Adrenal gland (tissue), 12 donors: ENCODE measurements around the gene MGMT. TPM values are rescaled to one million over a fixed set of nuclear protein-coding genes. Genes with fewer than 3 reads are reported as not detected.

Experiments
- DNase-seq, 7 donors: peaks; one replicate each; pipeline ENCODE4 v3.0.0-alpha.2; 2019 to 2020
- H3K27ac ChIP-seq, 5 donors: fragments of 200-600 bp; sonication (generic) in 4 of 5; 1 replicate in 3 of 5; 2 replicates in 2 of 5; pipeline versions ENCODE4 v1.5.1 to v1.8.0; 2016 to 2020; ENCODE audit warnings: mild to moderate bottlenecking in 1 of 5
- H3K27me3 ChIP-seq: fragments of 200-600 bp; 2 replicates; pipeline ENCODE4 v1.8.0; 2021
- H3K36me3 ChIP-seq, 2 donors: fragments of 200-600 bp; replicated peaks in 1 of 2; 1 replicate in 1 of 2; 2 replicates in 1 of 2; pipeline versions ENCODE4 v1.5.1 to v1.8.0; 2018 to 2022
- H3K4me1 ChIP-seq, 2 donors: fragments of 200-600 bp; replicated peaks in 1 of 2; 1 replicate in 1 of 2; 2 replicates in 1 of 2; pipeline versions ENCODE4 v1.5.1 to v1.8.0; 2018 to 2021
- H3K4me3 ChIP-seq, 4 donors: fragments of 200-600 bp; sonication (generic) in 3 of 4; one replicate each; pipeline ENCODE4 v1.5.1; 2016 to 2018
- H3K9me3 ChIP-seq, 3 donors: fragments of 200-600 bp; sonication (generic) in 1 of 3; replicated peaks in 1 of 3; 1 replicate in 2 of 3; 2 replicates in 1 of 3; pipeline versions ENCODE4 v1.5.1 to v1.8.0; 2016 to 2021
- POLR2A ChIP-seq, 2 donors: fragments of 450-650 bp; IDR thresholded peaks; one replicate each; pipeline ENCODE4 v1.6.1; 2017; ENCODE audit warnings: antibody characterized with exemption in 2 of 2, mild to moderate bottlenecking in 2 of 2, moderate library complexity in 1 of 2
- WGBS, 4 donors: extraction: QIAGEN DNeasy Blood & Tissue Kit in 2 of 4; methylation state at CpG; one replicate each; pipeline versions ENCODE4 v1.1.5 to v1.1.7; 2013 to 2017; 5-methylcytosine and 5-hydroxymethylcytosine counted together
- intact Hi-C, 2 donors: fragments of 100-400 bp; cut with DNase I; formaldehyde crosslinking; loops; one replicate each; pipeline versions ENCODE4 v1.14.1 to v1.15.0; 2022 to 2023
- polyA plus RNA-seq, 3 donors: library from polyadenylated mRNA; stranded (reverse); fragments of 200-250 nt in 2 of 3; fragments of 350-450 nt in 1 of 3; fragmentation: Illumina TruSeq in 1 of 3; extraction: RNeasy Lipid Tissue Mini Kit (QIAGEN cat#74804) in 1 of 3; gene quantifications; one replicate each; pipeline ENCODE4 v1.2.3, GENCODE V29; 2013 to 2014
- total RNA-seq, 9 donors: library from RNA; depleted of rRNA in 4 of 9; stranded (reverse); fragments of >200 nt in 4 of 9; fragments of 120-200 nt in 1 of 9; fragmentation: NEBNext Ultra II Directional in 1 of 9; extraction: Animal tissue kit (Norgen Biotek cat#: 25700) in 1 of 9; gene quantifications; one replicate each; pipeline versions ENCODE4 v1.1.0 to v1.2.4, GENCODE V29; 2013 to 2023
- TF ChIP-seq, protein P1 (sequence below), 6 experiments: fragments of 450-650 bp in 4 of 6; fragments of 200-600 bp in 2 of 6; sonication (generic) in 1 of 6; IDR thresholded peaks; 1 replicate in 5 of 6; 2 replicates in 1 of 6; pipeline versions ENCODE4 v1.5.1 to v1.8.0; 2016 to 2021; ENCODE audit warnings: antibody characterized with exemption in 6 of 6, mild to moderate bottlenecking in 2 of 6, moderate library complexity in 1 of 6
- donor health status: healthy with polysubstance abuse.
- donor health status: Bipolar disorder and iron deficiency.
- donor health status: DM: yes; HTN: yes; CAD: no.
- donor health status: DM: no; HTN: no; CAD: no.
- donor health status: DM: no; HTN: no; CAD: no.
- donor health status: DM: yes; HTN: yes; CAD: no.

MGMT gene
- total and polyA plus RNA-seq, 12 donors = 3.8 to 35.8 (median 21.2) TPM

DNA sequence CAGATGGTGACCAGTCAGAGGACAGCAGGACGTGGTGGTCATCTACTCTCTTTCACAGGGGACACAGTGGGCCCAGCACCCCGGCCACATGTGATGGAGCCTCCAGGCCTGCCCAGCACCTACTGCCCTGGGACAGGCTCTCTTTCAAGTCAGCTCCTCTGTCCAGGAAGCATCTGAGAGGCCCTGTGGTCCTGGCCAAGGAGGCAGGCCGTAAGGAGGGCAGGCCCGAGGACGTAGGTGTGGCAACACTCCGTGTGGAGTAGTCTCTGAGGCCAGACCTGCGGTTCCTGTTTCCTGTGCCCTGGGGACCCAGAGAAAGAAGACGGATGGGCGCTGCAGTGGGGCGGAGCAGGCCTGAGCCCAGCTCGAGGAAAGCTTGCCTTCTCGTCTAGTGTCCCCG lies 317.9 kb downstream of the MGMT start:
- WGBS, 4 donors = 63 to 78% (median 71%) methylated on average over 13 of the region's 13 CpGs
- Histone ChIP-seq H3K4me1 (no peaks in the 10 kb centered on the region), H3K4me3 (no peak overlapping the region), H3K9me3 (no peaks in the 10 kb centered on the region), H3K27me3 (no peaks in the 10 kb centered on the region), H3K27ac (no peak overlapping the region), H3K36me3 (no peaks in the 10 kb centered on the region)
- no peak for DNase-seq
- intact Hi-C loops = no loop called here
- TF ChIP-seq, protein P1, sequence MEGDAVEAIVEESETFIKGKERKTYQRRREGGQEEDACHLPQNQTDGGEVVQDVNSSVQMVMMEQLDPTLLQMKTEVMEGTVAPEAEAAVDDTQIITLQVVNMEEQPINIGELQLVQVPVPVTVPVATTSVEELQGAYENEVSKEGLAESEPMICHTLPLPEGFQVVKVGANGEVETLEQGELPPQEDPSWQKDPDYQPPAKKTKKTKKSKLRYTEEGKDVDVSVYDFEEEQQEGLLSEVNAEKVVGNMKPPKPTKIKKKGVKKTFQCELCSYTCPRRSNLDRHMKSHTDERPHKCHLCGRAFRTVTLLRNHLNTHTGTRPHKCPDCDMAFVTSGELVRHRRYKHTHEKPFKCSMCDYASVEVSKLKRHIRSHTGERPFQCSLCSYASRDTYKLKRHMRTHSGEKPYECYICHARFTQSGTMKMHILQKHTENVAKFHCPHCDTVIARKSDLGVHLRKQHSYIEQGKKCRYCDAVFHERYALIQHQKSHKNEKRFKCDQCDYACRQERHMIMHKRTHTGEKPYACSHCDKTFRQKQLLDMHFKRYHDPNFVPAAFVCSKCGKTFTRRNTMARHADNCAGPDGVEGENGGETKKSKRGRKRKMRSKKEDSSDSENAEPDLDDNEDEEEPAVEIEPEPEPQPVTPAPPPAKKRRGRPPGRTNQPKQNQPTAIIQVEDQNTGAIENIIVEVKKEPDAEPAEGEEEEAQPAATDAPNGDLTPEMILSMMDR (IDR thresholded peaks at IDR 0.05) = no peak
- no peak for TF ChIP-seq POLR2A (IDR thresholded peaks at IDR 0.05)

DNA sequence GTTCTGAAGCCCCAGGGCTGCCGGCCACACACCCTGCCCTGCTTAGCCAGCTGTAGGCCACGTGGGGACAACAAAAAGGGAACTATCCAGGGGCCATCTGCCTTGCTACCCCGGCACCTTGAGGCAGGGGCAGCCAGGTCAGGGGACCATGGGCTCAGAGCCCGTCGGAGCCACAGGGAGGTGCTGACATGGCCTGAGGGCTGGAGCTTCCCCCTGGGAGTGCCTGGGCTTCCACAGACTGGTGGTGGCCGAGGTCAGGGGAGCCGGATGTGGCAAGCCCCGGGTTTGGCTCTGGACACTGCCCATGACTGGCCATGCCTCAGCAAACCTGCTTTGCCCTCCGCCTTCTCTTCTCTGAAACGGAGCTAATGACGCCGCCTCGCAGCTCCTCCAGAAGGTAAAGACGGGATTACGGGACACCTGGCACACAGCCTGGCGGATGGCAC lies 318.5 kb downstream of the MGMT start:
- no peaks in the 10 kb centered on the region for H3K27me3 ChIP-seq
- no peak for DNase-seq
- no peaks in the 10 kb centered on the region for H3K4me1 ChIP-seq
- no peak overlapping the region for H3K27ac ChIP-seq
- no peaks in the 10 kb centered on the region for H3K36me3 ChIP-seq
- no peak for TF ChIP-seq POLR2A (IDR thresholded peaks at IDR 0.05)
- TF ChIP-seq, protein P1 (IDR thresholded peaks at IDR 0.05) = no peak
- no peaks in the 10 kb centered on the region for H3K9me3 ChIP-seq
- intact Hi-C loops = no loop called here
- no peak overlapping the region for H3K4me3 ChIP-seq
- WGBS, 4 donors = 75 to 85% (median 83%) methylated on average over 8 to 16 of the region's 16 CpGs

DNA sequence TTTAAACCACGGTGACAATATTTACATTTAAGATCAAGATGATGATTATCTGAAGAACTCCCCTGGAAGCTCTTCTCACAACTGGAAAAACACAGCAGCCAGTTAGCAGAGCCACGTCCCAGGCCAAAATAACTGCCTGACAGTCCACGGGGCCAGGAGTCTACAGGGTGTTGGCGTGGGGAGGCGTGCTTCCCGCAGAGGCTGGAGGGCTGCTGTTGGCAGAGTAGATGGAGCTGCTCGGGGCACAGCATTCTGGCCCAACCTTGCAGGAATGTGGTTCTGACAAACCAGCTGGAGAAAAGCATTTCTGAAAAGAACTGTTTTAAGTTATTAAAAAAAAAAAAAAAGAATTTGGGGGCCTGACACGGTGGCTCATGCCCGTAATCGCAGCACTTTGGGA lies 319.2 kb downstream of the MGMT start:
- WGBS, 4 donors = 73 to 77% (median 74%) methylated on average over 10 of the region's 10 CpGs
- intact Hi-C loops = no loop called here
- Histone ChIP-seq H3K27me3 (no peaks in the 10 kb centered on the region), H3K36me3 (no peaks in the 10 kb centered on the region), H3K4me1 (no peaks in the 10 kb centered on the region), H3K9me3 (no peaks in the 10 kb centered on the region), H3K27ac (no peak overlapping the region), H3K4me3 (no peak overlapping the region)
- TF ChIP-seq, protein P1 (IDR thresholded peaks at IDR 0.05) = no peak
- TF ChIP-seq POLR2A (IDR thresholded peaks at IDR 0.05) = no peak
- DNase-seq = no peak

DNA sequence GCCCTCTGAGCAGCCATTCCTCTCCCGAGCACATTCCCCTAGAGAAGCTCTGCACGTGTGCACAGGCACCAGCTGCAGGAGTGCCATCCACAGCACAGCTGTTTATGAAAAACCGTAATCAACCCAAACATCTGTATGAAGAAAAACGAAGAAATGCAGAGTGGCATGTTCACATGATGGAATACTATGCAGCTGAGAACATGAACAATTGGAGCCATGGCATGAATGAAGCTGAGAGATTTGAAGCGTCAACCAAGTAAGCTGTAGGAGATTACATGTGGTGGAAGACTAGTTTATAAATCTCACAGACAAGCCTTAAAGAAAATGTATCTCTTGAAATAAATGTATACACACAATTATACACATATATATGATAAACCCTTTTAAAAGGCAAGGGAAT lies 320.5 kb downstream of the MGMT start:
- Histone ChIP-seq H3K36me3 (no peaks in the 10 kb centered on the region), H3K27me3 (no peaks in the 10 kb centered on the region), H3K4me3 (no peak overlapping the region), H3K9me3 (no peaks in the 10 kb centered on the region), H3K4me1 (no peaks in the 10 kb centered on the region), H3K27ac (no peak overlapping the region)
- TF ChIP-seq, protein P1 (IDR thresholded peaks at IDR 0.05) = no peak
- TF ChIP-seq POLR2A (IDR thresholded peaks at IDR 0.05) = no peak
- no peak for DNase-seq
- intact Hi-C loops = no loop called here
- WGBS, 4 donors = 72 to 80% (median 77%) methylated on average over 5 of the region's 5 CpGs
